HEK293 (cell line): ENCODE measurements around the gene CTDSP2.

ENCODE experiments used
- ZNF473 ChIP-seq: fragments of 450-650 bp; formaldehyde crosslinking; IDR thresholded peaks from 2 replicates; pipeline ENCODE4 v1.5.1; 2017; ENCODE audit warnings: missing biosample characterization, missing genetic modification characterization
- ZNF571 ChIP-seq: fragments of 450-650 bp; formaldehyde crosslinking; IDR thresholded peaks from 2 replicates; pipeline ENCODE4 v1.5.0; 2017; ENCODE audit warnings: missing biosample characterization, missing genetic modification characterization
- ZNF768 ChIP-seq: fragments of 450-650 bp; formaldehyde crosslinking; IDR thresholded peaks from 2 replicates; pipeline ENCODE4 v1.5.1; 2018; ENCODE audit warnings: missing biosample characterization, mild to moderate bottlenecking, missing genetic modification characterization
- TF ChIP-seq, protein P1 (sequence below): fragments of 450-650 bp; formaldehyde crosslinking; IDR thresholded peaks from 2 replicates; pipeline ENCODE4 v1.5.1; 2016; ENCODE audit warnings: missing biosample characterization, missing genetic modification characterization
- TF ChIP-seq, protein P2 (sequence below): fragments of 450-650 bp; IDR thresholded peaks from 2 replicates; pipeline ENCODE4 v1.5.1; 2018; ENCODE audit warnings: missing biosample characterization, missing genetic modification characterization
- TF ChIP-seq, protein P3 (sequence below): fragments of 450-650 bp; formaldehyde crosslinking; IDR thresholded peaks from 2 replicates; pipeline ENCODE4 v1.5.1; 2016; ENCODE audit warnings: missing biosample characterization, missing genetic modification characterization

DNA sequence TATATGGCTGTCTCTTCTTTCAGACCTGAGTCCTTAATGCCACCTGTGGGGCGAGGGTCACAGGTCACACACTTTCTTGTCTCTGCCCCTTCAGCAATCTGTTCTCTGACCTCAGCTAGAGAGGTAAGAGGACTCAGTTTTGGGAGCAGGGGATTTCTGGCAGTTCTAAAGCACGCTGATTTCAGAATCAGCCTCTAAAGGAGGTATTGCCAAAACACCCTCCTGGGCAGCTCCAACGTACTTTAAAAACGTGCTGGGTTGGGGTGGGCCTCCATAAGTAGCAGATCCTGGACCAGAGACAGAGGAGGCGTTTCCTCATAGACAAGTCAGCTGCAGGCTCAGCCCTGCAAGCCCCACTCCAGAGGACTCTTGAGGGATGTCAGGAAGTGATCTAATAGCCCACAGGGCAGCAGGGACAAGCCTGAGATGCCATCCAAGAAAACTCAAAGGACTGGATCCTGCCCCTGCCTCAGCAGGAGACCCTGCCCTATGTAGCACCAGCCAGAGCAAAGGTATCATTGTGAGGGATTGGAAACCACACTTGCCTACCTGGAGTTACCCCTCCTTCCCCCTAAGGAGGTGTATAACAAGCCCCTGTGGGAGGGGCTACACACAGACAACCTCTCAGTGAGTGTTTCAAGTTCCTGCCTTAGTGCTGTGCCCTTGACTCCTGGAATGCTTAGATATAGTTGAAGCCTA is 8.5 kb downstream of the CTDSP2 start:
- TF ChIP-seq ZNF768 (tag by site-specific recombination) (no peak), ZNF571 (tag by site-specific recombination) (no peak), ZNF473 (tag by site-specific recombination) (no peak)
- TF ChIP-seq, protein P1, sequence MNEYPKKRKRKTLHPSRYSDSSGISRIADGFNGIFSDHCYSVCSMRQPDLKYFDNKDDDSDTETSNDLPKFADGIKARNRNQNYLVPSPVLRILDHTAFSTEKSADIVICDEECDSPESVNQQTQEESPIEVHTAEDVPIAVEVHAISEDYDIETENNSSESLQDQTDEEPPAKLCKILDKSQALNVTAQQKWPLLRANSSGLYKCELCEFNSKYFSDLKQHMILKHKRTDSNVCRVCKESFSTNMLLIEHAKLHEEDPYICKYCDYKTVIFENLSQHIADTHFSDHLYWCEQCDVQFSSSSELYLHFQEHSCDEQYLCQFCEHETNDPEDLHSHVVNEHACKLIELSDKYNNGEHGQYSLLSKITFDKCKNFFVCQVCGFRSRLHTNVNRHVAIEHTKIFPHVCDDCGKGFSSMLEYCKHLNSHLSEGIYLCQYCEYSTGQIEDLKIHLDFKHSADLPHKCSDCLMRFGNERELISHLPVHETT (tag by site-specific recombination), result no peak
- TF ChIP-seq, protein P2, sequence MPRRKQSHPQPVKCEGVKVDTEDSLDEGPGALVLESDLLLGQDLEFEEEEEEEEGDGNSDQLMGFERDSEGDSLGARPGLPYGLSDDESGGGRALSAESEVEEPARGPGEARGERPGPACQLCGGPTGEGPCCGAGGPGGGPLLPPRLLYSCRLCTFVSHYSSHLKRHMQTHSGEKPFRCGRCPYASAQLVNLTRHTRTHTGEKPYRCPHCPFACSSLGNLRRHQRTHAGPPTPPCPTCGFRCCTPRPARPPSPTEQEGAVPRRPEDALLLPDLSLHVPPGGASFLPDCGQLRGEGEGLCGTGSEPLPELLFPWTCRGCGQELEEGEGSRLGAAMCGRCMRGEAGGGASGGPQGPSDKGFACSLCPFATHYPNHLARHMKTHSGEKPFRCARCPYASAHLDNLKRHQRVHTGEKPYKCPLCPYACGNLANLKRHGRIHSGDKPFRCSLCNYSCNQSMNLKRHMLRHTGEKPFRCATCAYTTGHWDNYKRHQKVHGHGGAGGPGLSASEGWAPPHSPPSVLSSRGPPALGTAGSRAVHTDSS, result no peak
- TF ChIP-seq, protein P3, sequence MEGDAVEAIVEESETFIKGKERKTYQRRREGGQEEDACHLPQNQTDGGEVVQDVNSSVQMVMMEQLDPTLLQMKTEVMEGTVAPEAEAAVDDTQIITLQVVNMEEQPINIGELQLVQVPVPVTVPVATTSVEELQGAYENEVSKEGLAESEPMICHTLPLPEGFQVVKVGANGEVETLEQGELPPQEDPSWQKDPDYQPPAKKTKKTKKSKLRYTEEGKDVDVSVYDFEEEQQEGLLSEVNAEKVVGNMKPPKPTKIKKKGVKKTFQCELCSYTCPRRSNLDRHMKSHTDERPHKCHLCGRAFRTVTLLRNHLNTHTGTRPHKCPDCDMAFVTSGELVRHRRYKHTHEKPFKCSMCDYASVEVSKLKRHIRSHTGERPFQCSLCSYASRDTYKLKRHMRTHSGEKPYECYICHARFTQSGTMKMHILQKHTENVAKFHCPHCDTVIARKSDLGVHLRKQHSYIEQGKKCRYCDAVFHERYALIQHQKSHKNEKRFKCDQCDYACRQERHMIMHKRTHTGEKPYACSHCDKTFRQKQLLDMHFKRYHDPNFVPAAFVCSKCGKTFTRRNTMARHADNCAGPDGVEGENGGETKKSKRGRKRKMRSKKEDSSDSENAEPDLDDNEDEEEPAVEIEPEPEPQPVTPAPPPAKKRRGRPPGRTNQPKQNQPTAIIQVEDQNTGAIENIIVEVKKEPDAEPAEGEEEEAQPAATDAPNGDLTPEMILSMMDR (tag by site-specific recombination), result no peak
